ENCODE results near the gene MACROD1. TPM values are rescaled to one million over a fixed set of nuclear protein-coding genes. Genes with fewer than 3 reads are reported as not detected.

The MACROD1 gene
- polyA plus RNA-seq, 4 donors: 13.1 to 137 (median 17.8) TPM

DNA sequence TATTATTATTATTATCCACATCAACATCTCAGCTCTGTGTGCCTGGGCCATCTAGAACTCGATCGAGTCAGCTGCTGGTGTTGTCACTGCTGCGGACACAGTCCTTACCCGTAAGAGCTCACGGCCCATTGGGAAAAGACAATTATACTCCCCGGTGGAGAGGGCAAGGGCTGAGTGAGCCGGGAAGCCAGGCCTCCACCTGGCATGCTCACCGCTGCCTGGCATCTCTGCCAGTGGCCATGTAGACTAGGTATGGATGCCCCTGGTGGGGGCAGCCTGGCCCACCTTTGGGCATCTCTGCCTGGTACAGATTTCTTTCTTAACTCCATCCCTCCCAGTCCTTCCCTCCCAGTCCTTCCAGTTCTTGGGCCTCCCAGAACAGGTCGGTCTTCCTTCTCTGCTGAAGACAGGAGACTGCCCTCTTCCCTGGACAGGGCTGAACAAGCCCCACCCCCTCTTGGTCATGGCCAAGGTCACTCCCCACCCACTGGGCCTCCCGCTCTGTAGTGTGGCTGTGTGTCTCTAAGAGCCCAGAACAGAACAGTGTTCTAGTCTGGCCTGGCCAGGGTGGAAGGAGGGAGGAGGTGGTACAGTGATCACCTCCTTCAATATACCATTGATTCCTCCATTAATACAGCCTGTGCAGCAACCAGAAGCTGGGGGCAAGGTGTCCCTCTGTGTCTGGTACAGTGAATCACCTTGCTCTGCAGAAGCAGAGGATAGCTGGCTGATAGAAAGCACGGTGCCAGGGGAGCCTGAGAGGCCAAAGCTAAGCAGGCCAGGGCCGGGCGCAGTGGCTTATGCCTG is 72.5 kb downstream of the MACROD1 start:
- Histone ChIP-seq H3K9me3 (ENCODE audit: control insufficient read depth in 2 of 2, insufficient read depth in 1 of 2, low read depth in 1 of 2, low read length in 1 of 2) (no peaks in the 10 kb centered on the region), H3K27ac (ENCODE audit: low read depth in 1 of 3, low read length in 2 of 3) (no peak overlapping the region), H3K4me3 (ENCODE audit: low read depth in 1 of 3, low read length in 3 of 3) (no peak overlapping the region), H3K4me1 (ENCODE audit: control insufficient read depth in 3 of 3, insufficient read depth in 2 of 3, low read depth in 1 of 3, low read length in 2 of 3) (peaks cover 0 to 12% (median 0%) of the 10 kb centered on the region in 3 donors), H3K27me3 (ENCODE audit: control insufficient read depth in 3 of 3, insufficient read depth in 3 of 3, low read length in 3 of 3) (peaks cover 0 to 3% (median 0%) of the 10 kb centered on the region in 3 donors), H3K36me3 (ENCODE audit: control insufficient read depth in 3 of 3, insufficient read depth in 2 of 3, low read depth in 1 of 3, low read length in 3 of 3) (no peaks in the 10 kb centered on the region)
- DNase-seq (no peak), FAIRE-seq (no peak)
- WGBS, 3 donors: 87 to 94% (median 94%) methylated on average over 13 of the region's 13 CpGs

- DNase-seq (no peak), FAIRE-seq (no peak)
- Histone ChIP-seq H3K36me3 (ENCODE audit: control insufficient read depth in 3 of 3, insufficient read depth in 2 of 3, low read depth in 1 of 3, low read length in 3 of 3) (no peaks in the 10 kb centered on the region), H3K4me3 (ENCODE audit: low read depth in 1 of 3, low read length in 3 of 3) (no peak overlapping the region), H3K27ac (ENCODE audit: low read depth in 1 of 3, low read length in 2 of 3) (no peak overlapping the region), H3K9me3 (ENCODE audit: control insufficient read depth in 2 of 2, insufficient read depth in 1 of 2, low read depth in 1 of 2, low read length in 1 of 2) (no peaks in the 10 kb centered on the region), H3K4me1 (ENCODE audit: control insufficient read depth in 3 of 3, insufficient read depth in 2 of 3, low read depth in 1 of 3, low read length in 2 of 3) (peaks cover 0 to 12% (median 0%) of the 10 kb centered on the region in 3 donors), H3K27me3 (ENCODE audit: control insufficient read depth in 3 of 3, insufficient read depth in 3 of 3, low read length in 3 of 3) (peaks cover 0 to 3% (median 0%) of the 10 kb centered on the region in 3 donors)
- 84 to 89% (median 89%) methylated on average over 8 of the region's 8 CpGs for WGBS, 3 donors
Measured at GRCh38 chr11:64092761-64093136, 73.2 kb downstream of the MACROD1 start.

DNA sequence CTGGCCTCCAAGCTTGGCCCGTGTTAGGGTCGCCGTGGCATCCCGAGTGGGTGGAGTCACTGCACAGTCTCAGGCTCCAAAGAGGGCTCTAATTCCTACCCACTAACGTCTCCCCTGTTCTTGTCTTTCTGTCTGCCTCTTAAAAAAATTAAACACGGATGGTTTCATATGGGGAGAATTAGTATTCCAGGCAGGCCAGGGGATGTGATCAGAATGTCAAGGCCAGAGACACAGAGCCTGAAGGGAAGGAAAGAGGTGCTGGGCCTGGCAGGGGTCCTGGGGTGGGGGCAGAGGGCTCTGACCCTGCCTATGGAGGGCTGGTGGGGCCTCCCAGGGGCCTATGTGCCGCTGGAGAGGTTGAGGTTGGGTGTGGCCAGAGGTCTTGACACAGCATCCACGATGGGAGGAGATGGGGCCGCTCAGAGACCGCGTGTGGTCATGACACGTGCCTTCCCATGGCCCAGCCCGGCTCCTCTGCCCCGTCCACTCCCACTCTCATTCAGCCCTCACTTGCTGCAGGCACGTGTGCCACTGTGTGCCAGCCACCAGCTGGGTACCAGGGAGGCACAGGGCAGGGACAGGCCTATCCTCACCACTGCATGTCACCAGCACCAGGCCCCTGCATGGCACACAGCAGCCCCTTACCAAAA is 73.7 kb downstream of the MACROD1 start:
- no peak for FAIRE-seq
- Histone ChIP-seq H3K4me3 (ENCODE audit: low read depth in 1 of 3, low read length in 3 of 3) (no peak overlapping the region), H3K4me1 (ENCODE audit: control insufficient read depth in 3 of 3, insufficient read depth in 2 of 3, low read depth in 1 of 3, low read length in 2 of 3) (peaks cover 0 to 12% (median 0%) of the 10 kb centered on the region in 3 donors), H3K9me3 (ENCODE audit: control insufficient read depth in 2 of 2, insufficient read depth in 1 of 2, low read depth in 1 of 2, low read length in 1 of 2) (no peaks in the 10 kb centered on the region), H3K36me3 (ENCODE audit: control insufficient read depth in 3 of 3, insufficient read depth in 2 of 3, low read depth in 1 of 3, low read length in 3 of 3) (no peaks in the 10 kb centered on the region), H3K27me3 (ENCODE audit: control insufficient read depth in 3 of 3, insufficient read depth in 3 of 3, low read length in 3 of 3) (peaks cover 0 to 3% (median 0%) of the 10 kb centered on the region in 3 donors), H3K27ac (ENCODE audit: low read depth in 1 of 3, low read length in 2 of 3) (no peak overlapping the region)
- DNase-seq: no peak
- 84 to 87% (median 85%) methylated on average over 13 to 15 of the region's 15 CpGs for WGBS, 3 donors

DNA sequence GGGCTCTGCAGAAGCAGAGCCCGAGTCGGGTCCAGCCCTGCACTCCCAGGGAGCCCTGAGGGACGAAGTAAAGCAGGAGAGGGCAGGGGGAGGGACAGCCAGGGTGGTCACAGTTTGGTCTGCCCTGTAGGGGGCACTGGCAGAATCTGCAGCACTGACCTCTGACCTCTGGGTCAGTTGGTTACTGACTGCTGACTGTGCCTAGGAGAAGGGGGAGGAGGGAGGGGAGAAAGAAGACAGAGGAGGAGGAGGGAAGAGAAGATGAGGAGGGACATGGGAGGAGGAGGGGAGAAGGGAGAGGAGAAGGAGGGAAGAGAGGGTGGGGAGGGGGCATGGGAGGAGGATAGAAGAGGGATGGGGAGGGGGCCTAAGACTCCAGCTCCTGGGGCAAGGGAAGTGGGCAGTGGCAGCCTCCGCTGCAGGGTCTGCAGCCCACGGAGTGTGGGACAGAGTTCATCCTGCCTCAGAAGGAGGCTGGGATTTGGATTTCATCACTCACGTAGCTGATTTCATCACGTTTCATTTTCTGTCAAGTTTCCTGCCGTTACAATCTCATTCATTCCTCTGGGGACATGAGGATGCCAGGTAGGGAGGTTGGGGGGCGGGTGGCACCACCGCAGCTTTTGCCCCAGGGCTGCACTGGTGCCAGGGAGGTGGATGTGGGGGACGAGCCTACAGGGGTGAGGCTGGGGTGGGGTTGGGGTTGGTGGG is 75.0 kb downstream of the MACROD1 start:
- Histone ChIP-seq H3K4me3 (ENCODE audit: low read depth in 1 of 3, low read length in 3 of 3) (no peak overlapping the region), H3K27me3 (ENCODE audit: control insufficient read depth in 3 of 3, insufficient read depth in 3 of 3, low read length in 3 of 3) (peaks cover 0 to 3% (median 0%) of the 10 kb centered on the region in 3 donors), H3K4me1 (ENCODE audit: control insufficient read depth in 3 of 3, insufficient read depth in 2 of 3, low read depth in 1 of 3, low read length in 2 of 3) (peaks cover 0 to 10% (median 0%) of the 10 kb centered on the region in 3 donors), H3K27ac (ENCODE audit: low read depth in 1 of 3, low read length in 2 of 3) (no peak overlapping the region), H3K9me3 (ENCODE audit: control insufficient read depth in 2 of 2, insufficient read depth in 1 of 2, low read depth in 1 of 2, low read length in 1 of 2) (no peaks in the 10 kb centered on the region), H3K36me3 (ENCODE audit: control insufficient read depth in 3 of 3, insufficient read depth in 2 of 3, low read depth in 1 of 3, low read length in 3 of 3) (no peaks in the 10 kb centered on the region)
- no peak for DNase-seq
- WGBS, 3 donors: 70 to 74% (median 72%) methylated on average over 11 of the region's 11 CpGs
- FAIRE-seq: no peak

- no peak for FAIRE-seq
- no peaks in the 10 kb centered on the region for H3K36me3 ChIP-seq (ENCODE audit: control insufficient read depth in 3 of 3, insufficient read depth in 2 of 3, low read depth in 1 of 3, low read length in 3 of 3)
- peaks cover 0 to 10% (median 0%) of the 10 kb centered on the region in 3 donors for H3K4me1 ChIP-seq (ENCODE audit: control insufficient read depth in 3 of 3, insufficient read depth in 2 of 3, low read depth in 1 of 3, low read length in 2 of 3)
- H3K9me3 ChIP-seq (ENCODE audit: control insufficient read depth in 2 of 2, insufficient read depth in 1 of 2, low read depth in 1 of 2, low read length in 1 of 2): no peaks in the 10 kb centered on the region
- no peak overlapping the region for H3K4me3 ChIP-seq (ENCODE audit: low read depth in 1 of 3, low read length in 3 of 3)
- DNase-seq: no peak
- no peak overlapping the region for H3K27ac ChIP-seq (ENCODE audit: low read depth in 1 of 3, low read length in 2 of 3)
- WGBS, 3 donors: 77 to 87% (median 79%) methylated on average over 28 of the region's 28 CpGs
- H3K27me3 ChIP-seq (ENCODE audit: control insufficient read depth in 3 of 3, insufficient read depth in 3 of 3, low read length in 3 of 3): peaks cover 0 to 3% (median 0%) of the 10 kb centered on the region in 3 donors
Measured at GRCh38 chr11:64089915-64090805, 75.8 kb downstream of the MACROD1 start.

- DNase-seq: no peak
- no peak for FAIRE-seq
- Histone ChIP-seq H3K36me3 (ENCODE audit: control insufficient read depth in 3 of 3, insufficient read depth in 2 of 3, low read depth in 1 of 3, low read length in 3 of 3) (no peaks in the 10 kb centered on the region), H3K27me3 (ENCODE audit: control insufficient read depth in 3 of 3, insufficient read depth in 3 of 3, low read length in 3 of 3) (peaks cover 0 to 3% (median 0%) of the 10 kb centered on the region in 3 donors), H3K9me3 (ENCODE audit: control insufficient read depth in 2 of 2, insufficient read depth in 1 of 2, low read depth in 1 of 2, low read length in 1 of 2) (no peaks in the 10 kb centered on the region), H3K27ac (ENCODE audit: low read depth in 1 of 3, low read length in 2 of 3) (no peak overlapping the region), H3K4me1 (ENCODE audit: control insufficient read depth in 3 of 3, insufficient read depth in 2 of 3, low read depth in 1 of 3, low read length in 2 of 3) (peaks cover 0 to 10% (median 0%) of the 10 kb centered on the region in 3 donors), H3K4me3 (ENCODE audit: low read depth in 1 of 3, low read length in 3 of 3) (no peak overlapping the region)
- 81 to 93% (median 84%) methylated on average over 7 of the region's 7 CpGs for WGBS, 3 donors
Measured at GRCh38 chr11:64089493-64089892, 76.4 kb downstream of the MACROD1 start.

DNA sequence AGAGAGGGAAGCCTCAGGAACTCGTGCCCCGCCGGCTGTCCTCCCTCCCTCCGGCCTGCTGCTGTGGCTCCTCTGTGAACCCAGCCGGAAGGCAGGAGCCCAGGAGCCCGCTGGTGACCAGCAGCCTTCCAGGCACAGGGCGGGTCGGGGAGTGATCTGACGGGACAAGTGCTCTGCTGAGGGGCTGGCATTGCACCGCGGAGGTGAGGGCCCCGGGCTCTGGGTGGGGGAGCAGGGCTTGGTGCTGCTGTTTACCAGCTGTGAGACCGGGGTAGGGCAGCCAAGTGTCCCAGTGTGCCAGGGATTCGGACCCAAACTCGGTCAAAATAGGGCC is 76.9 kb downstream of the MACROD1 start:
- DNase-seq (no peak), FAIRE-seq (no peak)
- Histone ChIP-seq H3K36me3 (ENCODE audit: control insufficient read depth in 3 of 3, insufficient read depth in 2 of 3, low read depth in 1 of 3, low read length in 3 of 3) (peaks cover 0 to 3% (median 0%) of the 10 kb centered on the region in 3 donors), H3K9me3 (ENCODE audit: control insufficient read depth in 2 of 2, insufficient read depth in 1 of 2, low read depth in 1 of 2, low read length in 1 of 2) (no peaks in the 10 kb centered on the region), H3K4me1 (ENCODE audit: control insufficient read depth in 3 of 3, insufficient read depth in 2 of 3, low read depth in 1 of 3, low read length in 2 of 3) (peaks cover 0 to 7% (median 0%) of the 10 kb centered on the region in 3 donors), H3K4me3 (ENCODE audit: low read depth in 1 of 3, low read length in 3 of 3) (no peak overlapping the region), H3K27me3 (ENCODE audit: control insufficient read depth in 3 of 3, insufficient read depth in 3 of 3, low read length in 3 of 3) (peaks cover 0 to 3% (median 0%) of the 10 kb centered on the region in 3 donors), H3K27ac (ENCODE audit: low read depth in 1 of 3, low read length in 2 of 3) (no peak overlapping the region)
- 88 to 89% (median 88%) methylated on average over 15 of the region's 15 CpGs for WGBS, 3 donors
